GM23248 (cell line): ENCODE measurements around the gene GTPBP4.

Source experiments
- EZH2 ChIP-seq: fragments of 200-600 bp; sonication (generic); IDR thresholded peaks from 2 replicates; pipeline ENCODE4 v1.6.1; 2018; ENCODE audit warnings: antibody characterized with exemption, mild to moderate bottlenecking; ENCODE audit not compliant: insufficient read depth, poor library complexity, severe bottlenecking
- EZH2phosphoT487 ChIP-seq: fragments of 200-600 bp; sonication (generic); IDR thresholded peaks from 2 replicates; pipeline ENCODE4 v1.6.1; 2018; ENCODE audit warnings: antibody characterized with exemption, moderate library complexity, mild to moderate bottlenecking, low read depth; ENCODE audit not compliant: insufficient read depth

DNA sequence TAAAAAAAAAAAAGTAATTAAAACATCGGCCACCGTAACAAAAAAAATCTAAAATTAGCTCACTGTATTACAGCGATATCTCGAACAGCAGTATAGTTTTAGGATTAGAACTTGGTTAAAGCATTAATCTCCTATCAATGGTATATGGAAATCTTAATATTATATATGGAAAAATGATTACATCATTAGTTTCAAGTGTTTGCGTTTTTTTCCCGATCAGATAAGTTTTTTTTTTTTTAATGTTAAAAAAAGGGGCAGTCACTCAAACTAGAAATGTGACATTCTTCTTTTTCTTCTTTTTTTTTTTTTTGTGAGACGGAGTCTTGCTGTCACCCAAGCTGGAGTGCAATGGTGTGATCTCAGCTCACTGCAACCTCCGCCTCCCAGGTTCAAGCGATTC is 53.3 kb downstream of the GTPBP4 start:
- no peak for TF ChIP-seq EZH2
- no peak for TF ChIP-seq EZH2phosphoT487
